GM21526 (cell line): ENCODE measurements around the gene CCDC47.

Experiments
- ATAC-seq: cut with Tn5 transposase; IDR thresholded peaks from one replicate; pipeline ENCODE4 v1.9.1; 2021; ENCODE audit warnings: moderate library complexity; ENCODE audit not compliant: unreplicated experiment, low FRiP score

Gene CCDC47

DNA sequence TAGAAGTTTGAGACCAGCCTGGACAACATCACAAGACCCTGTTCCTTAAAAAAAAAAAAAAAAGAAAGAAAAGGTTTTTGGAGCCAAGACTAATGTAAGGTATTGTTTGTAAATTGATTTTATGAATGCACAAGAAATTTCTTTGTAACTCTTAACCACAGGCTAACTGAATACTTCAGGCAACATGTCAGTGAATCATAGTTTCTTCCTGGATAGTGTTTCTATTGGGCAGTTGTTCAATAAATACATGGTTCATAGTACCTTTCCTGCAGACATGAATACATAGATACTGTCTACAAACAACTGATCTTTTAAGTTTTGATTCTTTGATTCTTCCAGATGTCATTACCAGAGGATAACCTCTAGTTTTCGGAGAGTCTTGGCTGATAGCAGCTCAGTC lies 12.2 kb upstream of the CCDC47 start:
- no peak for ATAC-seq

DNA sequence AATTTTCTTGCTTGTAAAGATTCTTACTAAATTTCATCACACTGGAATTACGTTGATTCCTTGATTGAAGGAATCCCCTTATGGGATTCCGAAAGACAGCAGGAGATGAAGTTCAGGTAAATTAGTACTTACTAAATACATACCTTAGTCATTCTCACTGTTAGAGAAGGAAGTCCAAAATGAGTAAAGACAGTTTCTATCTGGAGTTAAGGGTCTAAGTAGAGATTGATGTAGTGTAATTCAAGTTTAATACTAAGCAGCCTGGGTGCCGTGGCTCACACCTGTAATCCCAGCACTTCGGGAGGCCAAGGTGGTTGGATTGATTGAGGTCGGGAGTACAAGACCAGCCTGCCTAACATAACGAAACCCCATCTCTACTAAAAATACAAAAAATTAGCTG lies 10.1 kb upstream of the CCDC47 start:
- no peak for ATAC-seq

- ATAC-seq: no peak
Observed at GRCh38 chr17:63780928-63781327, 7.5 kb upstream of the CCDC47 start.

DNA sequence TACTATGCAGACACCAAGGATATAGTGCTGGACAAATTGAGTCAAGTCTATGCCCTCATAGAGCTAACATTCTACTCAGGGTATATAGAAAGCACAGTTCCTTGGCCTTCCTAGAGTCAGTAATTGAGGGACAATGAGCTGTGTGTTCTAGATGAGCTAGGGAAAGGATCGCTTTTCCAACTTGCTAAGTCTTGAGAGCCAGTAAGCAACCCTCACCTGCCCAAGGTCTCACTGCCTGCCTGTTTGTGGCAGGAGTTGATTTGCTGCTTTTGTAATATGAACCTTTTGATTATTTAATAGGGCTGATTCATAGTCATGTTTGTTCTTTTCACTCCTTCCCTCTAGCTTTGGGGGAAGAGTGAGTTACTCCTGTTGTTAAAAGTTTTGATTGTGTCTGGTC lies 7.1 kb upstream of the CCDC47 start:
- no peak for ATAC-seq

GRCh38 chr17:63775420-63775819 lies 2.0 kb upstream of the CCDC47 start:
- ATAC-seq: no peak

GRCh38 chr17:63774969-63775265 lies 1.5 kb upstream of the CCDC47 start:
- ATAC-seq: no peak

DNA sequence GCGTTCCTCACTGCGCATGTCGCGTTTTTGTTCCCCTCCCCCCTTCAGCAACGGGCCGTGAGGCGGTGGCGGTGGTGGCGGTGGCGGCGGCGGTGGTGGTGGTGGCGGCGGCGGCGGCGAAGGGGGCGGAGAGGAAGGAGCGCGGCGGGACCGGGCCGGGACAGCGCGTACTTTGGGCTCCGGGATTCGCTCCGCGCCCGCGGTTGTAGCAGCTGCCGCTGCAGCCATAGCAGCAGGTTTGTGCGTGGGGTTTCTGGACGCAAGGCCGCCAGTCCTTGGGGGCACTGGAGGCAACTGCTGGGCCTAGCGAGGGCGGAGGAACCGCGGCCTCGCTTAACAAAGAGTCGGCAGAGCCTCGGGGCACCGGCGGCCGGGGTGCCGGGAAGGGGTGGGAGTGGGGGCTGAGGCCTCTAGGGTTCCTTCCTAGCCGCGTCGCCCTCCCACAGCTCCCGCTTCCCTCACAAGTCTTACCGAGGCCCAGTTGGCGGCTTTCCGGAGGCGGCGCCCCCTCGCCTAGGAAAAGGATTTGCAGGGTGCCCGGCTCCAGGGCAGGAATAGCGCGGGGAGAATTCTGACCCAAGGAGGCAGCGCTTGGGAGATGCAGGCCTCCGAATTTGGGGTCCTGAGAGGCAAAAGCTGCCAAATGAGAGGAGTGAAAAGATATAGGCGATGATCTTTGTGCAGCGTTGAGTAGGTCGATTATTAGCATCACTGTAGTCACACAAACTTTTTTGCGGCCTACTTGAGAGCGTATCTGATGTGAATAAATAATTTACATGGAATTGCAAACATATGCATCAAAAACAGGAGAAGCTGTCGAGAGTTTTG lies 958 bp upstream of the CCDC47 start, which contains the start of gene DDX42:
DDX42 (plus strand) TSS at position 30 of the 828 bp plus-strand sequence. CDS start 12,880 bp downstream, outside the sequence.
- peak; percentile 5 for ATAC-seq

DNA sequence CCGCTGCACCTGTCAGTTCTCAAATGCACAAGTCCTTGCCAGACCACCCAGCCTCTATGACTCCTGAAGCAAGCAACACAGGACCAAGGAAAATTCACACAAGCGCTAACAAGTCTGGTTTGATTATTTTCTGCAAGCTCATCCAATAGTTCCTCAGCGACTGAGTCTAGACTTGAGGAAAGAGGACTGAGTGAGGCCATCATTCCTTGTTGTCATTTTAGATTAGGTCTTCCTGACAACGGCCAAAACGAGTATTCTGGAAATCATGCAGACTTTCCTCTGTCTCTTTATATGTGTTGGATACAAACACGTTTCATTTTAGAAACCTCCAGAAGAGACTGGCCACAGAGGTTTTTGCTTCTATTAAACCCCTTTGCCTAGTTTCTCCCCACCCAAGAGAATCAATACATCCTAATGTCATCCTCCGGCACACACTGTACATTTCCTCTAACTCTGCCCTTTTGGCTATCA lies 561 bp downstream of the CCDC47 start:
- ATAC-seq: no peak

DNA sequence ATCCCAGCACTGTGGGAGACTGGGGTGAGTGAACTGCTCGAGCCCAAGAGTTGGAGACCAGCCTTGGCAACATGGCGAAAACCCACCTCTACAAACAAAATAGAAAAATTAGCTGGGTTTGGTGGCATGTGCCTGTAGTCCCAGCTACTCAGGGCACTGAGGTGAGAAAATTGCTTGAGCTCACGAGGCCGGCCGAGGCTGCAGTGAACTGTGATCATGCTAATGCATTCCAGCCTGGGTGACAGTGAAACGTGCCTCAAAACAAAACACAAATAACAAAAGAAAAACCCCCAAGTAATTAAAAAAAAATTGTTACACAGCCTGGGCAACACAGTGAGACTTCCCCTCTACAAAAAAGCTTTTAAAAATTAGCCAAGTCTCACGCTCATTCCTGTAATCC lies 5.0 kb downstream of the CCDC47 start:
- ATAC-seq: no peak

- no peak for ATAC-seq
Observed at GRCh38 chr17:63766754-63767153, 6.6 kb downstream of the CCDC47 start.

DNA sequence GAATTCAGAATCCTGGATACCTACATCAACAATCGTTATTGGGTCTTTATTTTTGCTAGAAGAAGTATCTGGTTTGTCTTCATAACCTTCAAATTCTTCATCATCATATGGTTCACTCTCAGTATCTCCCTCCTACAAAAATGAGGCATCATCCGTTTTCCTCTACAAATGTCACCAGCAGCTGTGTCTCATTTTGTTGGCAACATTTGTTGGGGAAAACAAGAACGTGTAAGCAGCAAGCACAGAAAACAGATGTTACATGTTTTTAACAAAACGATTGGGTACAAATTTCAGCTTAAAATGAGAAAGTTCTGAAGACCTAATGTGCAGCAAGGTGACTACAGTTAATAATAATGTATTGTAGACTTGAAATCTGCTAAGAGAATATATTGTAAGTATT lies 8.7 kb downstream of the CCDC47 start:
- no peak for ATAC-seq

DNA sequence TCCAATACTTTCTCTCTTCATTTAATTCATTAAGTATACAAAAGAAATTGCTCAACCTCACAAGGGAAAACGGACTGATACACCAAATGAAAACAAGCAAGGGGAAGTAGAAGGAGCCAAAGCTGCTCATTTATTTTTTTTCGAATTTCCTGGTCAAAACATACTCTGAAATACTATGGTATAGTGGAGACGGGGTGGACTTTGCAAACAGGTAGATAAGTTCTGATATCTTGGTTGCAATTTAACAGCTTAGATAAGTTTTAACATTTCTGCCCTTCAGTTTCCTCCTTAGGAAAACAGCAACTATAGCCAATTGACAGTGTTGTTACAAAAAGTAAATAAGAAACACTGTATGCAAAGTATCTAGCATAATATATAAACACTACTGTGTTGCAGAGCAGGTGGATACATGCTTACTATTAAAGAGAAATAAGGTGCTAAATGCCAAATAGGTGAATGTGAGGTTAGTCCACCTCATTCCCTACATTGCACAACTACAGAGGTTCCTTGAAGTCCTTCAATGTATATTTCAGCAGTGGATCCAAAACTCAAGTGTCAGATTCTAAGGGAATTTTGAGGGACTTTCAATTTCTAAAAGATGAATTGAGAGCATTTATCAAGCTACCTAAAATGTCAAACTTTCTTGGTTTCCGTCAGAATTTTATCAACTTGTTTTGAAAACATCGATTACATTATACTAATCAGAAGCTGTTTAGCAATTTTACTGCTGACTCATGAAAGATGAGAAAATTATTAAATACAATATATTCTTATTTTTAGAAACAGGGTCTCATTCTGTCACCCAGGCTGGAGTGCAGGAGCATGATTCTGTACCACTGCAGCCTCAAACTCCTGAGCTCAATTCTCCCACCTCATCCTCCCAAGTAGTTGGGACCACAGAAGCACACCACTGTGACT lies 11.0 kb downstream of the CCDC47 start:
- no peak for ATAC-seq

- ATAC-seq: no peak
Observed at GRCh38 chr17:63760771-63761539, 12.4 kb downstream of the CCDC47 start.

DNA sequence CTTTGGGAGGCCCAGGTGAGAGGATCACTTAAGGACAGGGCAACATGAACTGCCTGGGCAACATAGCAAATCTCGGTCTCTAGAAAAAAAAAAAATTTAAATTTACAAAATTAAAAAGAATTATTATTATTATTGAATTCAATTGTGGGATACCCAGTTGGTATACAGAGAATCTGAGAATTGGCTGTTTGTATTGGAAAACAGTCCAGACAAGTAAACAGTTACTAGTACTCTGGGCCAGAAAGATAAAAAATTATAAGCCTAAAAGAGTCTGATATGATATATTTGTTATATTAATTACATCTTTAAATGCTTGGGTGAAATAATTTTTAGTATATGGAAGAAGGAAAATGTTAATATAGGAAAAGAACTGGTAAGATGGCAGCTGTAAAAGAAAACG lies 15.0 kb downstream of the CCDC47 start:
- no peak for ATAC-seq

DNA sequence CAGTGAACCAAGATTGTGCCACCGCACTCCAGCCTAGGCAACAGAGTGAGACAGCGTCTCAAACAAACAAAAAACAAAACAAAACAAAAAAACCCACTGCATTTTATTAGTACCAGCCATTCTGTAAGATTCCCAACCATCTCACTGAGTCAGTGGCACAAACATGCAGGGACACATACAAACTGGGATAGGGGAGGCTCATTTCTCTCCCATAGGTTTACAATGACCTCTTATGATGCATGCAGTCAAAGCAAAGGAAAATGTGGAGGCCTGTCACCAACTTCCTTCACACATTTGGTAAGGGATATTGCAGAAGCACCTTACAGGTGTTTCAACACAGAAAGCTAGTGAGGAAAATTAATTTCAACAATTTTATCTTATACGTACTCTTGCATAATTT lies 19.4 kb downstream of the CCDC47 start:
- ATAC-seq: no peak

- ATAC-seq: no peak
Observed at GRCh38 chr17:63753215-63753614, 20.2 kb downstream of the CCDC47 start.

DNA sequence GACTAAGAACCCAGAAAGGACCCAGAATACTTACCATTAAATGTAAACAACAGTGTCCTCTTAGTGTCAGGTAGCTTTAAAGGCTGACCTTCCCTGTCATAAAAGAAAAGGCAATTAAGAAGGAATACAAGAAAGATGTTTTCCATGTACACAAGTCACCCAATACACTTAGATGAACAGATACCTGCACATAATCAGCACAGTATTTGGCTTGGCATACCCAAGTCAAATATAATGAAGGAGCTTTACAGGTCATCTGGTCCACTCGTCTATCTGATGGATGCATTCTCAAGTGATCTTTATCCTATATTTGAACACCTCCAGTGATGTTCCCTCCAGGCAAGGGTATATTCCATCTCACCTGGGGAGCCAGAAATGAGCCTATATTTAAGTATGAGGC lies 20.7 kb downstream of the CCDC47 start:
- no peak for ATAC-seq

DNA sequence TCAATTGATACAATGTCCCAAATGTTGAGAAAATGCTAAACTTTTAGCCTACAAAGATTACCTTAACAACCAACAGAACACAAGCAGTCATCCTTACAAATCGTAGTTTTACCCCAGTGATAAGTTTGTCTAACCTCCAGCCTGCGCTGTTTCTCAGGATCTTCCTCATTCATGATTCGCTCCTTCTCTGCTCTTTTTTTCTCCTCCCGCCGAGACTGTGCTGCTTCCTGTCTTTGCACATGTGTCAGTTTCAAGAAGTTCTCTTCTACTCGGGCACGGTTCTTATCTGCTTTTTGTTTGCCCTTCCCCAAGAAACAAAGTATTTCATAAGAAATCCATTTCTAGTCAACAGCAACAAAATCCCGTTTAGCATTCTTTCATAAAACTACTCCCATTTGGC lies 21.6 kb downstream of the CCDC47 start:
- no peak for ATAC-seq

- ATAC-seq: peak; percentile 83
Observed at GRCh38 chr17:63741408-63742173, 31.8 kb downstream of the CCDC47 start, which contains the start of gene STRADA. Gene STRADA (minus strand): TSS chr17:63741799. CDS start chr17:63728369, 13,430 bp downstream.

- peak; percentile 13 for ATAC-seq
Observed at GRCh38 chr17:63741143-63741407, 32.3 kb downstream of the CCDC47 start.
